ENCODE data around the gene SORL1-AS1.

DNA sequence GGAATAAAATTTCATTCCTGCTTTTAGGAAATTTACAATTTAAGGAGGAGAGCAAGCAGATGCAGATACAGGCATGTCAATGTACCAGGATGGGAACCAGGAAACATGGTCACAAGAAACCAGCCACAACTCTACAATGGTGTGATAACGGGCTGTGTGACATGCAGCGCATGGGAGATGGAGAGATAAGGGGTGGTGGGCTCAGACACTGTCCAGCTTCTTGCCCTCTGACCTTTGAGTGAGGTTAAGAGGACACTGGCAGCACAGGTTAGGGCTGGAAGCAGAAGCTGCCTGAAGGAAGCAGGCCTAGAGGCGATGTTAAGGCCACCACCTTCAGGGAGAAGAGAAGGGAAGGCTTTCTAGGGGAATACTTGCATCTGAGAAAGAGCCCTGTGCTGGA lies 2.3 kb upstream of the SORL1-AS1 start:
- TF ChIP-seq CTCF (IDR thresholded peaks at IDR 0.05) (no peak), GABPB1 (CRISPR knock-in tag; IDR thresholded peaks at IDR 0.05) (no peak)

Data from WTC11 (cell line).